ENCODE results near the gene LTB.

LTB gene, protein sequence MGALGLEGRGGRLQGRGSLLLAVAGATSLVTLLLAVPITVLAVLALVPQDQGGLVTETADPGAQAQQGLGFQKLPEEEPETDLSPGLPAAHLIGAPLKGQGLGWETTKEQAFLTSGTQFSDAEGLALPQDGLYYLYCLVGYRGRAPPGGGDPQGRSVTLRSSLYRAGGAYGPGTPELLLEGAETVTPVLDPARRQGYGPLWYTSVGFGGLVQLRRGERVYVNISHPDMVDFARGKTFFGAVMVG

DNA sequence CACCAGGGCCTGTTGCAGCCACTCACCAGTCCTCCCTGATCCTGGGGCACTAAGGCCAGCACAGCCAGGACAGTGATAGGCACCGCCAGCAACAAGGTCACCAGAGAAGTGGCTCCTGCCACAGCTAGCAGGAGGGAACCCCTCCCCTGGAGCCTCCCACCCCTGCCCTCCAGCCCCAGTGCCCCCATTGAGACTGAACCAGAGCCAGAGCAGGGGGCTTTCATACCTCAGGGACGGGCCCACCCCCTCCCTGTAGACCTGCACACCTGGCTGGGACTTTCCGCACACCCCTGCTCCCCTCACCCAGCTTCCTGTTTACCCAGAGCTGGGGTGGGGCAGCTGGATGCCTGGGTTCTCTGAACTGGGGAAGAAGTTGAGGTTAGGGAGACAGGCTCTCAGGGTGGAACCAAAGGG lies at the start of gene LTB:
Gene LTB (minus strand): TSS at position 195 of the 414 bp plus-strand sequence. CDS start 7 bp downstream, at position 188.
- DNase-seq (ENCODE audit: low read depth in 2 of 2), result no peak

DNA sequence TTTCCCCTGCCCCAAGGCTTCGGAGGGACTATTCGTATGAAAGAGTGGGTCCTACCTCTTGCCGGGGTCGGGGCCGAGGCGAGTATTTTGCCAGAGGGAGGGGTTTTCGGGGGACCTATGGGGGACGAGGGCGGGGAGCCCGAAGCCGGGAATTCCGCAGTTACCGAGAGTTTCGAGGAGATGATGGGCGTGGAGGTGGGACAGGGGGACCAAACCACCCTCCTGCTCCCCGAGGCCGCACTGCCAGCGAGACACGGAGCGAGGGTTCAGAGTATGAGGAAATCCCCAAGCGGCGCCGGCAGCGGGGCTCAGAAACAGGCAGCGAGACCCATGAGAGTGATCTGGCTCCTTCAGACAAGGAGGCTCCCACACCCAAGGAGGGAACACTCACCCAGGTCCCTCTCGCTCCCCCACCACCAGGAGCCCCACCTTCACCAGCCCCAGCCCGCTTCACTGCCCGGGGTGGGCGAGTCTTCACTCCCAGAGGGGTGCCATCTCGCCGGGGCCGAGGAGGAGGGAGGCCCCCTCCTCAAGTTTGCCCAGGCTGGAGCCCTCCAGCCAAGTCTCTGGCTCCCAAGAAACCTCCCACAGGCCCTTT lies 49.6 kb upstream of the LTB start:
- DNase-seq (ENCODE audit: low read depth in 2 of 2), result no peak

DNA sequence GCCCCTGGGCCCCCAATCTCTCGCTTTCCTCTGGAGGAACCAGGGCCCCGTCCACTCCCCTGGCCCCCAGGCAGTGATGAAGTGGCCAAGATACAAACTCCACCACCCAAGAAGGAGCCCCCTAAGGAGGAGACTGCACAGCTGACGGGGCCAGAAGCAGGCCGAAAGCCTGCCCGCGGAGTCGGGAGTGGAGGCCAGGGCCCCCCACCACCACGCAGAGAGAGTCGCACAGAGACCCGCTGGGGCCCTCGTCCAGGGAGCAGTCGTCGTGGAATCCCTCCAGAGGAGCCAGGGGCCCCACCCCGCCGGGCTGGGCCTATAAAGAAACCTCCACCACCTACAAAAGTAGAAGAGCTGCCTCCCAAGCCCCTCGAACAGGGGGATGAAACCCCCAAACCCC lies 49.0 kb upstream of the LTB start:
- DNase-seq (ENCODE audit: low read depth in 2 of 2), result no peak

DNA sequence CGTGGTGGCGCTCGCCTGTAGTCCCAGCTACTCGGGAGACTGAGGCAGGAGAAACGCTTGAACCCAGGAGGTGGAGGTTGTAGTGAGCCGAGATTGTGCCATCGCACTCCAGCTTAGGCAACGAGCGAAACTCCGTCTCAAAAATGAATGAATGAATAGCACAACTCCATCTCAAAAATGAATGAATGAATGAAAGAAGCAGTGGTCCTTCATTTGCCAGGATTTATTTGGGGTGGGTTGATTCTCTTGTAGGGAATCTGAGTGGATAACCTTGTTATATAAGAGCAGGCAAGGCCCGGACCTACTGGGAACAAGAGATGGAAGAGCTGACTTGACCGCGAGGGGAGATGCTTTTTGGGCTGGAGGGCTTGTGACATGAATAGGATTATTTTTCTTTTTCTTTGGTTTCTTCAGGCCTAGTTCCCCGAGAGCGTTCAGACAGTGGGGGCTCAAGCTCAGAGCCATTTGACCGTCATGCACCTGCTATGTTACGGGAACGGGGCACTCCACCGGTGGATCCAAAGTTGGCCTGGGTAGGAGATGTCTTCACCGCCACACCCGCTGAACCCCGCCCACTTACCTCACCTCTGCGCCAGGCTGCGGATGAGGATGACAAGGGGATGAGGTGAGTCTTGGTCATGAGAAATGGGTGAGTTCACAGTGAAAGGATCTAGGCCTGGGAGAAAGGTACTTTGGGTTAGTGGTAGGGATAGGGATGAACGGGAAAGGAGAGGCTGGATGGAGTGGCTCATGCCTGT lies 48.1 kb upstream of the LTB start:
- no peak for DNase-seq (ENCODE audit: low read depth in 2 of 2)

DNA sequence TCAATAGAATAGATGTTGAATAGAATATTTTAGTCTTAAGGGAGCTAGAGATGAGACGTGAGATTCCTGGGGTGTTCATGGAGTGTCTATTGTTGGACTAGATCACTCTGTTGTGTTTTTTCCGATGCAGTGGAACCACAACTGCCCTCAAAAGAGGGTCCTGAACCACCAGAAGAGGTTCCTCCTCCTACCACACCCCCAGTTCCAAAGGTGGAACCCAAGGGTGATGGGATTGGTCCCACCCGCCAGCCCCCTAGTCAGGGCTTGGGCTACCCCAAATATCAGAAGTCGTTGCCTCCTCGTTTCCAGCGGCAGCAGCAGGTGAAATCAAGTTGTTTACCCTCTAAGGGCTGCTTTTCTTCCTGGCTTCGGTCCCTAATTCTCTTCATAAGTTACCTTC lies 46.8 kb upstream of the LTB start:
- no peak for DNase-seq (ENCODE audit: low read depth in 2 of 2)

- no peak for DNase-seq (ENCODE audit: low read depth in 2 of 2)
Observed at GRCh38 chr6:31627690-31628287, 45.6 kb upstream of the LTB start.

GRCh38 chr6:31626952-31627351 lies 44.7 kb upstream of the LTB start:
- no peak for DNase-seq (ENCODE audit: low read depth in 2 of 2)

GRCh38 chr6:31624070-31624469 lies 41.8 kb upstream of the LTB start:
- DNase-seq (ENCODE audit: low read depth in 2 of 2), result no peak

GRCh38 chr6:31622684-31623091 lies 40.5 kb upstream of the LTB start:
- no peak for DNase-seq (ENCODE audit: low read depth in 2 of 2)

DNA sequence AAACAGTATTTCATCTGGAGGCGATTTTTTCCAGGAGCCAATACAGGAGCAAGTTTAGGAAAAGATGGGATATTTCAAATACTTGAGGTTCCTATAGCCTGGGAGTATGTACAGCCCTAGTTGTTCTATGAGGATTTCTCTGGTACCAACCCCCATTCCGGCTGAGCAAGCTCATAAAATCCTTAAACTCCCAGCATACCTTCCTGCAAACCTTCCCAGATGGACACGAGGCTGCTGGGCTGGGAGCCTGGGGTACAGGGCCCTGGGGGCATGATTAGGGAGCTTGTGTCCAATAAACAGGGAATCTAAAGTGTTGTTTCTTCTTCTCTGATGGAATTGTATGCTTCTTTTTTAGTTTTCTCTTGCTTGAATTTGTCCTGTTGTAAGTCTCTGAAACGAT lies 39.8 kb upstream of the LTB start:
- no peak for DNase-seq (ENCODE audit: low read depth in 2 of 2)

GRCh38 chr6:31621320-31621939 lies 39.2 kb upstream of the LTB start:
- no peak for DNase-seq (ENCODE audit: low read depth in 2 of 2)

- DNase-seq (ENCODE audit: low read depth in 2 of 2), result peak; percentile 70 to 92
Observed at GRCh38 chr6:31620586-31621319, 38.5 kb upstream of the LTB start, which contains the start of gene PRRC2A. Gene PRRC2A (plus strand): TSS chr6:31620715. CDS start chr6:31622790, 2,075 bp downstream.

- peak; percentile 88 to 96 for DNase-seq (ENCODE audit: low read depth in 2 of 2)
Observed at GRCh38 chr6:31619805-31620585, 37.8 kb upstream of the LTB start.

DNA sequence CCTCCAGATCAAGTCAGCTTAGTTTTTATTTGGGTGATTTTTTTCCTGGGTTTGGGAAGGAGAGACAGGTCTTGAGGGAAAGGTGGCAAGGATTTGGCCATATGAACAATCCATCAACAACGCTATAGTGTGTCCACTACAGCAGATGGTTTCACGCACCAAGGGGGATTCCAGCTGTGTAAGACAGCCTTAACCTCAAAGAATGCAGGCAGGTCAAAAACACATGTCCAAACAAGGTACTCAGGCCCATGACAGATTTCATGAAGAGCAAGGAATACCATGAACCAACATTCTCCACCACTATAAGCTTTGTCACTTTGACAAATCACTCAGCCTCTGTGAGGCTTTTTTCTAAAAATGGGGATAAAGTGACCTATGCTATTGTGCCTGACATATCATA lies 34.8 kb upstream of the LTB start:
- no peak for DNase-seq (ENCODE audit: low read depth in 2 of 2)

DNA sequence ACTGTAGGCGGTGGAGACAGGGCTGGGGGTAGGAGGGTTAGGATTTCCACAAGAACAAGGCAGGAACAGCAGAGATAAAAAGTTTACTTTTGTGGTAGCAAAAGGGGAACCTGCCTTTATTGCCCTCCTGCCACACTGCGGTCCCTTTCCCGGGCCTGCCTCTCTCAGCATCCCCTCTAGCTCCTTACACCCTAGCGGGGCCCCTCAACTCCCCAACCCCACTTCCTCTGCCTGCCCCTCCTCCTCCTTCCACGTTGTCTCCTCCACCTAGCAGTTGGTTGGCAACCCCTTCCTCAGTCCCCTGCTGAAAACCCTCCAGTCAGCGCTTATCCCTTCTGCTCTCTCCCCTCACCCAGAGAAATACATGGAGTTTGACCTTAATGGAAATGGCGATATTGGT lies 33.5 kb upstream of the LTB start:
- DNase-seq (ENCODE audit: low read depth in 2 of 2), result no peak

- no peak for DNase-seq (ENCODE audit: low read depth in 2 of 2)
Observed at GRCh38 chr6:31614684-31615578, 32.7 kb upstream of the LTB start, which contains the start of gene AIF1. Gene AIF1 (plus strand): TSS chr6:31615234. CDS start chr6:31615330, 96 bp downstream.

GRCh38 chr6:31614075-31614619 lies 31.9 kb upstream of the LTB start:
- no peak for DNase-seq (ENCODE audit: low read depth in 2 of 2)

DNA sequence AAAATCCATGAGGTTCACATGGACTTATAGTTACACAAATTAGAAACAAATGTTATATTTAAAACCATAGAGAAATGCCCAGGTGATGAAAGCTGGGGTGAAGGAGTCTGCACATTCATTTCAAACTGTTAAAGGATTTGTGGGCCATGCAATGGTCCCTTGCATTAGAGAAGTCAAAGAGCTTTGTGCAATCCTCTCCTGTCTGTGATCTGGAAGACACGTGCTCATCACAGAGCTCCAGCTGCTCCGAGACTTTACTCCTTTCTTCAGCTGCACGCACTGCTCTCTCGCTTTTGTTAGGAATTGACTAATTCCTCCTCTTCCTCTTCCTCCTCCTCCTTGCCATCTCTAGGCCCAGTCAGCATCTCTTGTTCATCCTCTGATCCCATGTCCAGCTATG lies 28.7 kb upstream of the LTB start:
- no peak for DNase-seq (ENCODE audit: low read depth in 2 of 2)

Measured in stimulated activated CD4-positive, alpha-beta T cell treated with anti-CD3 and anti-CD28 coated beads, Interleukin-1b, Interleukin-23, amount 100 ng/mL, for 4 hours (primary cell).